CD4-positive, alpha-beta T cell treated with Interleukin-12 subunit alpha and Interleukin-12 subunit beta, for 1 hour (primary cell): ENCODE data around the gene AFAP1L1.

Experiments used
- DNase-seq: peaks from one replicate; pipeline ENCODE4 v3.0.0-alpha.2; 2020

The AFAP1L1 gene

DNA sequence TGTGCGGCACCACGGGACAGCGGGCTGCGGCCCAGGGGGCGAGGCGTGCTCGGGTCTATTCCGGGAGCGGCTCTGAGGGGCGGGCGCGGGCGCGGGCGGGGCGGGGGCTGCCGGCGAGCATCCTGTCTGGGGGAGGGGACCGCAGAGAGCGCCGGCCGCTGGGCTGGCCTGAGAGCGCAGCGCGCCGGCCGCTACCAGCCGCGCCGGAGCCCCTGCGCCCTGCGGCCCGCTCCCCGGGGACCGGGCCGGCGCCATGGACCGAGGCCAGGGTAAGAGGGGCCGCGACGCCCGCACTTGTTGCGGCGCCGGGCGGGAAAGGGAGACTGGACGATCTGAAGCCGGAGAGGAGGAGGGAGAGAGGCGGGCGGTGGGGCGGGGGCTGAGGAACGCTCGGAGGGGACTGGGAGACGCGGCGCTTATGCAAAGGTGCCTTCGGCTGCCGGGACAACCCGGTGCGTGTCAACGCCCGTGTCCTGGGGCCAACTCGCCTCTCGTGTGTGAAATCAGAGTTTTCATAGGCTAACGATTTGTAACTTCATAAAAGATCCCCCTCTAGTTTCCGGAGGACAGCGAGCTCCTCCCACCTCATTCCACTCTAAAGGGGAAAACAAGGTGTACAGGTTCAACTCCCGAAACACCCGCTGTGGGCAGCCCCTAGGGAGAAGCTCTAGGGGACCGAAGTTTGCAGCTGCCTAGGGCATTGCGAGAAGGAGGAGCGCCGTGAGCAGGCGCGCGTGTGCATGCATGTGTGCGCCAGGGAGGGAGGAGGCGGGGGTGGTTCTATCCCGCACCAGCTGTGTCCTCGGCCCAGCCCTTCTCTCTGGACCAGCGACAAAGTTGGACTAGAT lies at the start of gene AFAP1L1:
TSS of gene AFAP1L1 (plus strand) at position 144 of the 848 bp plus-strand sequence. CDS start at position 254, 110 bp downstream.
- no peak for DNase-seq

GRCh38 chr5:149223081-149223848 lies 48.4 kb upstream of the AFAP1L1 start:
- DNase-seq: no peak

GRCh38 chr5:149224282-149224681 lies 47.4 kb upstream of the AFAP1L1 start:
- DNase-seq: no peak

GRCh38 chr5:149227168-149227826 lies 44.4 kb upstream of the AFAP1L1 start:
- DNase-seq: no peak

- DNase-seq: no peak
Measured at GRCh38 chr5:149228618-149229297, 42.9 kb upstream of the AFAP1L1 start.

DNA sequence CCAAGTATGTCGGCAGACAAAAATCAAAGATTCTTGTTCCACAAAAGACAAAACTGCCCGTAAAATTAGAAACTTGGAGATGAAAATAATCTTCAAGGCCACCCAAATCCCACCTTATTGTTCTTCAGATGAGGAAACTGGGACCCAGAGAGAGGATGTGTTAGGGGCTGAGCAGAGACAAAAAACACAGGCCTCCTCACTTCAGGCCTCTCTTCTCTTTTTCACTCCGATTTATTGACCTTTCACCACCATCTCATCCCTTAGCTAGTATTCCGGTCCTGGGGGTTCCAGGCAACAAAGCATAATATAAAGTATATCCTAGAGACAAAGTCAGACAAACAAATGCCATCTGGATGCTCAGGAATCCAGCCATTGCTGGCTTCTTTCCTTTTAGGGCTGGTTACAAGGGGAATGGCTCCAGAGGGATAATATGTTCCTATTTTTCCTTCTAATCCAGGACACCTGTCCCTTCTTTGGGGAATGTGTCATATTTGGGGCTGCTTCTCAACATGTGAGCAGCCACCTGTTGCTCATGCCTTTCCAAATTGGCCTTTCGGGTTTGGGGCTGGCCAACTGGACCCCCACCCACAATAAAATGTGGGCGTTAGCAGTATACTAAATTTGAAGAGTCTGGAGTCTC lies 42.2 kb upstream of the AFAP1L1 start:
- DNase-seq: no peak

DNA sequence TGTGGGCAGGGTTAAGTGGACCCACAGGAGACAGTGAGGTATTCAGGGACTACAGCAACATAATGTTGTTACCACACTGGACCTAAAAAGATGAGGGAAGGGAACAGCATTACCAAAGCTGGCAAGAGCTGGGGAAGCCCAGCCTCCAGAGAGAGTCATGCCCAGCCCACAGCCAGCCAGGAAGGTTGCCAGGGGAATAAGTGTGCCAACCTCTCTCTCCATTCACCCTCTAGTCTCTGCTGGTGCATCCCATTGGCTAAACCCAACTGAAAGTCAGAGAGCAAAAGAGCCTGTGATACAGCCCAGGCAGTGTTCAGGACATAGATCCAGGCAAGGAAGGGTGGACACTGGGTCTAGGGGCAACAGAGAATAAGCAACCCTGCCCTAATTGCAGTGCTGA lies 35.8 kb upstream of the AFAP1L1 start:
- no peak for DNase-seq

DNA sequence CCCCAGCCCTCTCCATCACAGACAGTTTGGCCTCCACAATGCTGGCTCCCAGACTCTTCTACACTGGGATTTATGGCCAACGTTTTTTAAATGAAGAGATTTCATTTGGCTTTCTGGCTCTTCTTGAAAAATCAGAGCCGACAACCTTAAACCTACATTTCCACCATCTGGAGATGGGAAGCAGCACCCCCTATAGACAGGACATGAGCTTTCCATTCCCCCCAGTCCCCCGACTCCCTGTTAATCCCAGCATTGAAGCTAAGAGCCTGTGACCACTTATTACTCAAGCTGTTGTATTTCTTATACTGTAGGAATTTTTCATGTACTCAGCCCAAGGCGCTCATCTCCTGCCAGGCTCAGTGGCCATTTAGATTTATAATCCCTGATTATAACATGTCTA lies 34.0 kb upstream of the AFAP1L1 start:
- no peak for DNase-seq

DNA sequence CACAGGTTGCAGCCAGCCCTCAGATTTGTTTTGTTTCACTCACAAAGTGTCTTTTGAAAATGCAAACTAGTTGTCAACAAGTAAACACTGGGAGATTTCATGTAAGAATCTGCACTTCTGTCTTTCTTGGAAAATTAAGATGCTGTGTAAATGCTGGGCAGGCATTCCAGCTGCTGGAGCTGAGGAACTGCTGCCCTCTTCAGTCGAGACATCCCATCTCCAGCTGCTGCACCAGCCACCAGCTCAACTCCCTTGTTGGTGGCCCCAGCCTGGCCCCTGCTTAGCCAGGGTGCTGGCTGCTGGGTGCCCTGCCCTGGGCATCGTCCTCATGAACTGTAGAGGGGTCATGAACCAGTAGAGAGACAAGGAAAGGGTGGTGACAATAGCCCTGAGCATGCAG lies 33.1 kb upstream of the AFAP1L1 start:
- DNase-seq: no peak

- no peak for DNase-seq
Measured at GRCh38 chr5:149239917-149240316, 31.7 kb upstream of the AFAP1L1 start.

DNA sequence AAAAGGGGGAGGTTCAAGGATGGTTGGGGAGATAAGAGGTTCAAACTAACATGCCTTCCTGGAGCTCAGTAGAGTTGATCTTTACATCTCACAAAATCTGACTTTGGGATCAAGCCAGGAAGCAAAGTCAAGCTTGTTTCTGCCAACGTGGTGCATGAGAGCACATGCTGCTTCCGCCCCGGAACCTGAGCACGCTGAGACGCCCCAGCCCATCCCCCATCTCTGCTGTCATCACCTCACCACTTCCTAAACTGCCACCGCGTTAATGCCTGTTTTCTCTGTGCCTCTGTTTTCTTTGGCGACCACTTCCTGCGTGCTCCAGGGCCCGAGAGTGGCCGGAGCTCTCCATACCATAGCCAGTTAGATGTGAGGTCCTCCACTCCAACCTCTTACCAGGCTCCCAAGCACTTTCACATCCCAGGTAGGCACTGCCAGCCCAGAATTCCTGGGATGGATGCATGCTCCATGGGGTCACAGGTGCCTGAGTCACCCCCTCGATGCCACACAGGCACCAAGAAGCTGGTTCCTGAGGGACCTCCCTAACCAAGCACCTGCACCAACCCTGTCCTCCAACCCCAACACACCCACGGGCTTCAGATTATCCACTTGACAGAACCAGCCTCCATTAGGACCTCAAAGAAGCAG lies 31.2 kb upstream of the AFAP1L1 start:
- peak; percentile 66 for DNase-seq

GRCh38 chr5:149242339-149242738 lies 29.3 kb upstream of the AFAP1L1 start:
- DNase-seq: no peak

DNA sequence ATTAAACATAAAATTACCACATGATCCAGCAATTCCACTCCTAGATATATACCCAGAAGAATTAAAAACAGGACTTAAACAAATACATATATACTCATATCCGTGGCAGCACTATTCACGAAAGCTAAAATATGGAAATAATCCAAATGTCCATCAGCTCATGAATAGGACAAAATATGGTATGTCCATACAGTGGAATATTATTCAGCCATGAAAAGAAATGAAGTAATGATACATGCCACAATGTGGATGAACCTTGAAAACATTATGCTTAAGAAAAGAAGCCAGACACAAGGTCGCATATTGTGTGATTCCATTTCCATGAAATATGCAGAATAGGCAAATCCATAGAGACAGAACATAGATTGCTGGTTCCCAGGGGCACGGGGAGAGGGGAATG lies 24.8 kb upstream of the AFAP1L1 start:
- no peak for DNase-seq

- DNase-seq: no peak
Measured at GRCh38 chr5:149247726-149248125, 23.9 kb upstream of the AFAP1L1 start.

GRCh38 chr5:149251546-149251945 lies 20.1 kb upstream of the AFAP1L1 start:
- no peak for DNase-seq

DNA sequence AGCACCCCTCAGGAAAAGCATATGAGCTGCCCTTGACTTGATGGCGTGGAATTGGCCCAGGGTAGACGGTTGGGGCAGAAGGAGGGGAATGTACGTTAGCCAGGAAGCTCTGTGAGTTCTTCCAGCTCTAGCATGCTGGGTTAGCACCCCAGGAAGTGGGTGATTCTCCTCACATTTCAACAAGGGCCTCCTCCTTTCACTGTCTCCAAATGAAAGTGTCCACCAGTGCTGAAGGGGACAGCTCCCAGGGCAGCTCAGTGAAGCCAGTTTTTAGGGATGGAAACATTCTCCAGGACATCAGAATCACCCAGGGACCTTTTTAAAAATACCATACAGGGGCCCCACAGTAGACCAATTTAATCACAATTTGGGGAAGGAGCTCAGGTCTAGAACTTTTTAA lies 17.2 kb upstream of the AFAP1L1 start:
- no peak for DNase-seq

- DNase-seq: no peak
Measured at GRCh38 chr5:149256451-149256850, 15.2 kb upstream of the AFAP1L1 start.

DNA sequence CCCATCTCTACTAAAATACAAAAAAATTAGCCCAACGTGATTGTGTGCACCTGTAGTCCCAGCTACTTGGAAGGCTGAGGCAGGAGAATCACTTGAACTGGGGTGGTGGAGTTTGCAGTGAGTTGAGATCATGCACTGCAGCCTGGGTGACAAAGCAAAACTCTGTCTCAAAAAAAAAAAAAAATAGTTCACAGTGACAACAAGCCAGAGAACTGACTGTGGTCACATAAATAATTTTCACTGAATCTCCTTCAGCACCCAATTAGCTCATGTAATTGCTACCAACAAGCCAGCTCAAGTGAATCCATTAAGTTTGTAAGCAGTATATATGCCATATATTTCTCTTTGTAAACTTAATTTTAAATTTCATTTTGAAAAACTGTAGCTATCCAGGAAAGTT lies 14.5 kb upstream of the AFAP1L1 start:
- no peak for DNase-seq

GRCh38 chr5:149257889-149258705 lies 13.6 kb upstream of the AFAP1L1 start:
- DNase-seq: no peak

DNA sequence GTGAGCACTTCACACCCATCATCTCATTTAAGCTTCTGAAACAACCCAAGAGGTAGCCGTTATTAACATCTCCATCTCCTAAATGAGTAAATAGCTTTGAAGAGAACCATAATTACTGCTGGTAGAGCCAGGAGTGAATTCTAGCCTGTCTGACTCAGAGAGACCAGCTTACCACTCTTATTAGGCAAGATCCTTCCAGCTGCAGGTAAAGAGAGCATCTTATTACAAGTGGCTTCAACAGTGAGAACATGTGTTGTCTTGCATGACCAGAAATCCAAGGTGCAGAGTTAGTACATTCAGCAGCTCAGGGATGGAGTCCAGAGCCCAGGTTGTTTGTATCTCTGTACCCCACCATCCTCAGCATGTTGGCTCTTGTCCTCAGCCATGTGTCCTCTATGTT lies 10.9 kb upstream of the AFAP1L1 start:
- DNase-seq: no peak

GRCh38 chr5:149261246-149261645 lies 10.4 kb upstream of the AFAP1L1 start:
- no peak for DNase-seq
